ENCODE measurements around the gene STK10. TPM values are rescaled to one million over a fixed set of nuclear protein-coding genes. Genes with fewer than 3 reads are reported as not detected.
A peak's percentile ranks its signal among the peaks of the same experiment; 100 is the strongest.
"Not testable (repeated sequence)": the region's sequence is repeated elsewhere in the genome, so short reads cannot be mapped to it uniquely, and the experiment has no call there.

The STK10 gene
- total RNA-seq, 2 donors from 2014 or later, result 403 to 408 TPM

DNA sequence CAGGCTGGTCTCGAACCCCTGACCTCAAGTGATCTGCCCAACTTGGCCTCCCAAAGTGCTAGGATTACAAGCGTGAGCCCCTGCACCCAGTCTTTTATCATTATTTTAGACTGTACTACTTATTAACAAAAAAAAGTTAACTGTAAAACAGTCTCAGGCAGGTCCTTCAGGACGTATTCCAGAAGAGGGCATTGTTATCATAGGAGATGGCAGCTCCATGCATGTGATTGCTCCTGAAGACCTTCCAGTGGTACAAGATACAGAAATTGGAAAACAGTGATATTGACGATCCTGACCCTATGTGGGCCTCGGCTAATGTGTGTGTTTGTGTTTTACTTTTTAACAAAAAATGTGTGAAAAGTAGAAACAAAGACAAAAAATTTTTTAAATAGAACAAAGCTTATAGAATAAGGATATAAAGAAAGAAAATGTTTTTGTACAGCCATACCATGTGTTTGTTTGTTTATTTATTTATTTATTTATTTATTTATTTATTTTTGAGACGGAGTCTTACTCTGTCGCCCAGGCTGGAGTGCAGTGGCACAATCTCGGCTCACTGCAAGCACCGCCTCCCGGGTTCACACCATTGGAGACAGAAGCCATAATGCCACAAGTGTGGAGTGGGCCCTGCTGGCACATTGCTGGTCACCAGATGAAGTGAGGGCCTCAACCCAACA, 167.8 kb downstream of the STK10 start:
- H3K27ac Mint-ChIP-seq; DNase-seq; H3K27me3 Mint-ChIP-seq; H3K4me3 Mint-ChIP-seq; H3K4me1 Mint-ChIP-seq; H3K9me3 ChIP-seq (ENCODE audit: control insufficient read depth, low read length, poor library complexity, severe bottlenecking); ATAC-seq; H3K36me3 Mint-ChIP-seq (ENCODE audit: low read depth): not testable (repeated sequence)

DNA sequence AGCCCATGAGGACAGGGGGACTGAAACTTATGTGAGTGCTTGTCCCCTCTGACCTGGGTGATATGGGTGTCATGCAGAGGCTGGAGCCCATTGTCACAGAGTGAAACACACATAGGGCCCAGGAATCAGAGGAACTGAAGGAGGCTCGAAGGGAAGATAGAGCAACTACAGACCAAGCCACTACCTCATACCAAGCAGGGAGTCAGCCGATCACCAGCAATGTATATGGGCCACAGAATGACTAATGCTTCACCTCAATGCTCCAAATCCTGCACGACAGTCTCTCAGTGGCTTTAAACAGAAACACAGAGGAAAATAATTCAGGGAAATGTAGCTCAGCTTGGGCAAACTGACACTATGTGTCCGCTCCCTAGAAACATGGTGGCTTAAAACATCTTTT, 172.7 kb downstream of the STK10 start:
- no peak overlapping the region for H3K27ac Mint-ChIP-seq
- ATAC-seq, result no peak
- no peak for DNase-seq
- no peaks in the 10 kb centered on the region for H3K4me1 Mint-ChIP-seq
- no peaks in the 10 kb centered on the region for H3K27me3 Mint-ChIP-seq
- no peak overlapping the region for H3K4me3 Mint-ChIP-seq
- H3K36me3 Mint-ChIP-seq (ENCODE audit: low read depth), result peaks cover 2% of the 10 kb centered on the region
- no peaks in the 10 kb centered on the region for H3K9me3 ChIP-seq (ENCODE audit: control insufficient read depth, low read length, poor library complexity, severe bottlenecking)

DNA sequence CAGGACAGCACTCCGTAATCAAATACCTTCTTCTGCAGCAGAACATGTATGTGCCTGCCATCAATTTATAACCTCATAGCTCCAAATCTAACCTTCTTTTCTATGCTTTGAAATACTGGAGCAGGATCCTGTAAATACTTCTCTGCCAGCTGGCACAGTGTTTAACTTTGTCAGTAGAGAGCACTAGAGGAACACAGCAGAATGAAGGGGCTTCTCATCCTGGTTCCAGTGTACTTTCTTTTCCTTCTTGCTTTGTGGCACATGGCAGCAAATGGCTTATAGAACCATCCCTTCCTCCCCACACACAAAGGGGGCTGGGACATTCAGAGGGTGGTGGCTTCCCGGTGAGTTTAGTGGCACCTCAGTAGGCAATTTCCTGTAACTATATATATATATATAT, 177.7 kb downstream of the STK10 start:
- no peaks in the 10 kb centered on the region for H3K9me3 ChIP-seq (ENCODE audit: control insufficient read depth, low read length, poor library complexity, severe bottlenecking)
- ATAC-seq (no peak), DNase-seq (no peak)
- Mint-ChIP-seq H3K4me1 (peaks cover 16% of the 10 kb centered on the region), H3K4me3 (no peak overlapping the region), H3K27ac (no peak overlapping the region), H3K27me3 (no peaks in the 10 kb centered on the region), H3K36me3 (ENCODE audit: low read depth) (peaks cover 3% of the 10 kb centered on the region)

DNA sequence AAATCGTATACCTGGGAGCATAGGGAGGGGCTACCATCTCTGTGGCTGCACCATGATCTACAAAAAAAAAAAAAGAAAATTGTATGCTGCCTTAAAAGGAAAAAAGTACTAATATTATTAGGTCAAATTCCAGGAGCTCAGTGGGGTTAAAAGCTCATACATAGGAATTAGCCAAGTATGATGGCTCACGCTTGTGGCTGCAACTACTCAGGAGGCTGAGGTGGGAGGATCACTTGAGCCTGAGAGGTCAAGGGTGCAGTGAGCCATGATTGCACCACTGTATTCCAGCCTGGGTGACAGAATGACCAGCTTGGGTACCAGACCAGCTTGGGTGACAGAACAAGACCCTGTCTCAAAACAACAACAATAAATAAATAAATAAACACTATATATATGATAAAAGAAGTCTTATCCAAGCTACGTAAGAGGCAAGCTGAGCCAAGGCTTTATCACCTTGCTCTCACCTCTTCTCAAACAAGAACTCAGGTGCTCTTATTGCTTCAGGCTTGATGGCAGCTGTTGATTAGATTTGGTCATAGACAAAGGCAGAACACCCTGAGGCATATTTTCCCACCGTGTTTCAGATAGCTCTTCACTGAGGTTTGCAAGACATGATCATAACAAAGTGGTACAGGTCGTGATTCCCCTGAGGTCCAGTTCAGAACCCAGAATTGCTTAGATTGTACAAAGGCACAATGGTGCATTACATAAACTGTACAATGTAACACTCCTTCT, 178.3 kb downstream of the STK10 start:
- Mint-ChIP-seq H3K4me1 (peaks cover 22% of the 10 kb centered on the region), H3K36me3 (ENCODE audit: low read depth) (peaks cover 3% of the 10 kb centered on the region), H3K4me3 (no peak overlapping the region), H3K27me3 (no peaks in the 10 kb centered on the region), H3K27ac (no peak overlapping the region)
- ATAC-seq (no peak), DNase-seq (no peak)
- H3K9me3 ChIP-seq (ENCODE audit: control insufficient read depth, low read length, poor library complexity, severe bottlenecking), result no peaks in the 10 kb centered on the region

DNA sequence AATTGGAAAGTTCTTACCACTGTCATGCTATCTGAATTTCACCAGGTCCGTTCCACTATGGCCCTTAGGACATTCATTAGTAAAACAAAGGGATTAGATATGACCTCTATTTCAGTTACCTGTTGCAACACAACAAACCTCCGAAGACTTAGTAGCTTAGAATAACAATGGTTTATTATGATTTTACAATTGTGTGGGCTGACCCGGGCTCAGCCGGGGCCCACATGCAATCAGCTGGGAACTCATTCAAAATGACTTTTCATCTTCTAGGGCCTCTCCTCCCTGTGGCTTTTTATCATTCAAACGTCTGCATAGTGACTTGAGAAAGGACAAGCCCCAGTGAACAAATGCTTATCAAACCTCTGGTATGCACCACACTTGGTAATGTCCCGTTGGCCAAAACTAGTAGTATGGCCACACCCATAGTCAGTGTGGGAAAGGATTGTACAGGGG, 179.3 kb downstream of the STK10 start:
- no peak overlapping the region for H3K27ac Mint-ChIP-seq
- DNase-seq (no peak), ATAC-seq (no peak)
- H3K4me3 Mint-ChIP-seq, result no peak overlapping the region
- H3K4me1 Mint-ChIP-seq, result peaks cover 24% of the 10 kb centered on the region
- no peaks in the 10 kb centered on the region for H3K27me3 Mint-ChIP-seq
- H3K9me3 ChIP-seq (ENCODE audit: control insufficient read depth, low read length, poor library complexity, severe bottlenecking), result no peaks in the 10 kb centered on the region
- H3K36me3 Mint-ChIP-seq (ENCODE audit: low read depth), result peaks cover 3% of the 10 kb centered on the region

DNA sequence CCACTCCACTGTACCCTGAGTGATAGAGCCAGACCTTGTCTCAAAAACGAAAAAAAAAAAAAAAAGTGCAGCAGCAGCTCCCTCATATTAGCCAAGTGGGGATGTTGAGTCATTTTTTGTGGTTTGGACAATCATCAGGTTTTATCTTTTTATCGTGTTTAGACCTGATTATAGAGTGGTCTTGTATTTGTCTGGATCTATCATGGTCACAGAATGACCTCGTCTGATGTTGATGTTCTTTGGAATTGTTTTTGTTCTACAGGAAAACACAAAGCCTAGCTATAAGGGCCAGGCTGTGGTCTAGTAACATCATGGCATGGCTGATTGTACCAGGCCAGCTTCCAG, 179.9 kb downstream of the STK10 start:
- Mint-ChIP-seq H3K27me3 (no peaks in the 10 kb centered on the region), H3K4me3 (peak overlapping the region; percentile 98), H3K4me1 (peaks cover 29% of the 10 kb centered on the region), H3K36me3 (ENCODE audit: low read depth) (peaks cover 3% of the 10 kb centered on the region), H3K27ac (no peak overlapping the region)
- no peaks in the 10 kb centered on the region for H3K9me3 ChIP-seq (ENCODE audit: control insufficient read depth, low read length, poor library complexity, severe bottlenecking)
- ATAC-seq, result no peak
- no peak for DNase-seq

DNA sequence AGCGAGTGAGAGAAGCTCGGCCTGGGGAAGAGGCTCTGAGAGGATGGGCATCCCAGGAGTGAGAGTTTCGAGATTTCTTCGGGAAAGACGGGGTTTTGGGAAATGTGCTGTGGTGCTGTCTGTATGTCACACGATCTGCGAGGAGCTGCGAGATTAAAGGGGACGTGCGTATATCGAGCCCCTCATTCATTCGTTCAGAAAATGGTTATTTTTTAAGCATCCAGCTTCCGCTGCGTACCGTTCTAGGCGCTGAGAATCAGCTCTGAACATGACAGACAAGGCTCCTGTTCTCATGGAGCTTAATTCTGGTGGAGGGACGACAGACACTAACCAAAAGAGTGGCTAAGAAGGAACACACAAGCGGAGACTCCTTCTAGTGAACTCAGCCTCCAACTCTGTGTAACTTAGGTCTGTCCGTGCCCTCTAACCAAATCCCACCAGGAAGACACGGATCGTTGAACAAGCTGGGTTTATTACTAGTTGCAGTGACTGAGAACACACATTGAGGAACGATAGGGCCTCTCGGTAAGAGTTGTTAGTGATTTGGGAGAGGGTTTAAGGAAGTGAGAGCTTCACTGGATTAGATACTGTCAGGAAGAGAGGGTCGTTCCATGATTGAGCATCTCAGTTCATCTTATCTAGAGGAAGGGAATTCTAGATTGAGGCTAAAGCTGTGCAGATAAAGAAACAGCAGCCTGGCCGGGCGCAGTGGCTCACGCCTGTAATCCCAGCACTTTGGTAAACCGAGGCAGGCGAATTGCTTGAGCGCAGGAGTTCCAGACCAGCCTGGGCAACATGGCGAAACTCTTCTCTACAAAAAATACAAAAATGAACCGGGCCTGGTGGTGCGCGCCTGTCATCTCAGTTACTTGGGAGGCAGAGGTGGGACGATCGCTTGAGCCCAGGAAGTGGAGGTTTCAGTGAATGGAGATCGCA, 180.6 kb downstream of the STK10 start:
- Mint-ChIP-seq H3K27ac (peak overlapping the region; percentile 99), H3K4me3 (peak overlapping the region; percentile 98), H3K4me1 (peaks cover 29% of the 10 kb centered on the region), H3K27me3 (no peaks in the 10 kb centered on the region), H3K36me3 (ENCODE audit: low read depth) (peaks cover 3% of the 10 kb centered on the region)
- no peaks in the 10 kb centered on the region for H3K9me3 ChIP-seq (ENCODE audit: control insufficient read depth, low read length, poor library complexity, severe bottlenecking)
- ATAC-seq (peak; percentile 1), DNase-seq (no peak)

DNA sequence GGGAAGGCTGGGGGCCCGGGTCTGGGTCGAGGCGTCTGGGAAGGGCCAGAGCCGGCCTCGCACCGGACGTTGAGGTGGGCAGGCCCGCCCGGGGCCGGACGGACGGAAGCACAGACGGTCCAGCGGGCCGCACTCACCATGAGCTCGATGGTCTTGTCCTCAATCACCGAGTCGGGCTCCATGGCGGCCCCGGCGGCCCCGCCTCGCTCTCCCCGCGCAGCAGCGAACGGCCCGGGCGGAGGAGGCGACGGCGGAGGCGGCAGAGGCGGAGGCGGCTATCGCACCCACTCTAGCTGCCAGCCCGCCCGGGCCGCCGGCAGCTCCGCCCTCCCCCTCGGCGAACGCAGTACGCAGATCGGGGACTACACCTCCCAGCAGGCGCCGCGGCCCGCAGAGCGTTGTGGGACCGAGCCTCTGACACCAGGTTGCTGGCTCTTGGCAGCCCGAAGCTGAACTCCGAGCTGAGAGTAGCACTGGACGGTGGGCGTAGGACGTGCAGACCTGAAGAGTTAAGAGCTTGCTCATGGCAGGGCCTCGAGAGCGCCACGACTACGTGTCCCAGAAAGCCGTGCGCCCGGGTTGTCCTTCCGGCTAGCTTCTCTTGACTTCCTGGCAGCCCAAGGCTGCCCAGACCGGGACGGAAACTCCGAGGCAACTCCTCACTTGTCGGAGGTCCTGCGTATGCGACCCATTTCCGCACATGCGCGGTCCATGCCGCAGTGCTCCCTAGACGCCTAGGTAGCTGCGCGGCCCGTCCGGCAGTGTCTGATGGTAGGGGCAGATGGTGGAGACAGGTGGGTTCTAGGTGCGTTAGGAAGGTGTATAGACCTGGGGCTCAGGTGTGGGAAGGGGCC, 181.5 kb downstream of the STK10 start, which contains the start of gene FBXW11:
FBXW11 (minus strand) TSS at position 318 of the 854 bp plus-strand sequence; CDS start at position 182, 136 bp downstream.
- ATAC-seq (peak; percentile 91), DNase-seq (peak; percentile 86 to 90 (median 90))
- Mint-ChIP-seq H3K27ac (peak within 1 kb of the TSS; percentile 99), H3K27me3 (no peaks in the 10 kb centered on the region), H3K4me3 (peak within 1 kb of the TSS; percentile 98), H3K4me1 (peaks cover 38% of the 10 kb centered on the region), H3K36me3 (ENCODE audit: low read depth) (peaks cover 3% of the 10 kb centered on the region)
- H3K9me3 ChIP-seq (ENCODE audit: control insufficient read depth, low read length, poor library complexity, severe bottlenecking), result no peaks in the 10 kb centered on the region

DNA sequence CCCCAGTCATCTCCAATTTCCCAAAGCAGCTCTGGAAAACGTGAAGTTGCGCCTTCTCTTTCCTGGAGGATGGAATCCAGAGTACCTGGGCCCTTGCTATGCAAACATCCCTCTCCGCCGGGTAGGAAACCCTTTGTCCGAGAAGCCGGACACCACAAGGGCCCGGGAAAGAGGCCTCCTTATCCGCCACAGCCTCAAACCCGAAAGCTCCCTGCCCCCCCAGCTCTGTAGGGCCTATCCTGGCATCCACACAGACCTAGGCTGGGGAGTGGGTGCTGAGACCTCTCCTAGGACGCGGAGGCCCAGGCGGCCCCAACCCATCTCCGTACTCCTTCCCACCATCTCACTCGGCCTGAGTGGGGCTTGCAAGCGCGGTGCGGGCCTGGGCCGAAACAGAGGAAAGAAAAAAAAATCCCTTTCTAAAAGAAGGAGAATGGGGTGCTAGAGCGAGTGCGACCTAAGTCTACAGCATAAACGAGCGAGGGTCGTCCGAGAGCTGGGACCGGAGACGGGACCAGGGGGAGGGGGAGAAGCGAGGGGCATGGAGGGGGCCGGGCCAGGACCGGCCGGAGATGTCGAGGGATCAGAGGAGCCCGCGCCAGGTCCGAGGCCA, 182.2 kb downstream of the STK10 start:
- Mint-ChIP-seq H3K36me3 (ENCODE audit: low read depth) (peaks cover 3% of the 10 kb centered on the region), H3K4me3 (peak overlapping the region; percentile 98), H3K27ac (peak overlapping the region; percentile 99), H3K4me1 (peaks cover 45% of the 10 kb centered on the region), H3K27me3 (no peaks in the 10 kb centered on the region)
- peak in 2 of 3 donors; percentile 5 to 13 for DNase-seq
- H3K9me3 ChIP-seq (ENCODE audit: control insufficient read depth, low read length, poor library complexity, severe bottlenecking), result no peaks in the 10 kb centered on the region
- no peak for ATAC-seq

DNA sequence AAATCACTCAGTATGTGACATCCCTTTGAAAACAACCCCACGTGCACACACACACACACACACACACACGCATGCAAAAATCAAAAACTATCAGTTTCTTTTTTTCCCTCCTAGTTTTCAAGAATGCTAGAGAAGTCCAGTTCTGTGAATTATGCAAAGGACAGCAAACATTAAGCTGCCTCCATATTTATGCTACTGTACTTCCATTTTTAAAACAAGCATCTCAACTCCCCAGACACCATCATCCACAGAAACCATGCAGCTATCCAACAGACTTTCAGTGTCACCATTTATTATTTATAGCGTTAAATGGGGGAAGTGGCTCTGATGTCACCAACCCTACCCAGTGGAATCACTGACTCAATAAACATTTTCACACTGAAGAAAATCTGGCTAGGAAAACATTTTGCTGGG, 183.2 kb downstream of the STK10 start:
- H3K4me3 Mint-ChIP-seq, result peak overlapping the region; percentile 98
- peaks cover 52% of the 10 kb centered on the region for H3K4me1 Mint-ChIP-seq
- no peaks in the 10 kb centered on the region for H3K27me3 Mint-ChIP-seq
- H3K9me3 ChIP-seq (ENCODE audit: control insufficient read depth, low read length, poor library complexity, severe bottlenecking), result no peaks in the 10 kb centered on the region
- peaks cover 3% of the 10 kb centered on the region for H3K36me3 Mint-ChIP-seq (ENCODE audit: low read depth)
- DNase-seq, result no peak
- H3K27ac Mint-ChIP-seq, result peak overlapping the region; percentile 99
- ATAC-seq, result no peak

DNA sequence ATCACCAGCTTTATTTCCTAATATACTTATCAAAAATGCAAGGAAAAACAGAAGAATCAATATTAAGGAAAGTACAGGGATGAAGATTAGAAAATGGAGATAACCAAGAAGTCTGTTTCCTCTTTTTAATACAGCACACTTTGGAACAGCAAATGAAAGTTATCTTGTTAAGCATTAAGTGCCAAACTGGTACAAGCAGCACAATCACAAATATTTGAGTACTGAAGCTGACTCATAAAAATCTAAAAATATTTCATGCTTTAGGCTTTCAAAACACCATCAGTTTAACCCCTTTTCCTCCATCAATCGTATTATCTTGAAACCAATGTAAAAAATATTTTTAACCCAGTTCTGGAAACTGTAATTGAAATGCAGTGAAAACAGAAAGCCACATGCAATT, 184.3 kb downstream of the STK10 start:
- Mint-ChIP-seq H3K4me3 (no peak overlapping the region), H3K27me3 (no peaks in the 10 kb centered on the region), H3K36me3 (ENCODE audit: low read depth) (peaks cover 3% of the 10 kb centered on the region), H3K27ac (no peak overlapping the region), H3K4me1 (peaks cover 55% of the 10 kb centered on the region)
- DNase-seq, result no peak
- no peak for ATAC-seq
- no peaks in the 10 kb centered on the region for H3K9me3 ChIP-seq (ENCODE audit: control insufficient read depth, low read length, poor library complexity, severe bottlenecking)

DNA sequence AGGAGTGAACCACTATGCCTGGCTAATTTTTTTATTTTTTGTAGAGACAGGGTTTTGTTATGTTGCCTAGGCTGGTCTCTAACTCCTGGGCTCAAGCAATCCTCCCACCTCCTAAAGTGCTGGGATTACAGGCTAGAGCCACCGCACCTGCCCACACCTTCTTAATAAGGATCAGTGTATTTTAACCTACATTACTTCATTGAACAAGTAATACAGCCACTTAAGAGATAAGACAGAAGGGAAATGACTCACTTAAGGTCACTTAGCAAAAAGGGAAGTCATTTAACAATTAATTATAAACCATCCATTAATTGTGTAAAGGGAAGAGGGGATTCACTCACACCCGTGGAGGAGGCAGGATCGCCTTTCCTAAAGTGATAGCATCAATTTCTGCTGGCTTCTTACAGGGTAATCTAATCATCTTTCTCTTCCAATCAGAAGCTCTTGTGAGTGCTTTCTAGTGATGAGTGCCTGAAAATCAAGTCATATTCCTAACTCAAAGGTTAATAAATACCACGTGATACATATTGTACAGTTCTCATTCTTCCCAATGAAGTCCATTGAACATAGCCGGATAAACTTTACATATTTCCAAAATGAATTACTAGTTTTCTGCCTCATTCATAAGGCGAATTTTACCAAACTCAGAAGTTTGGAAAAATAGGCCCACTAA, 185.0 kb downstream of the STK10 start:
- Mint-ChIP-seq H3K36me3 (ENCODE audit: low read depth) (peaks cover 3% of the 10 kb centered on the region), H3K27me3 (no peaks in the 10 kb centered on the region), H3K4me1 (peaks cover 55% of the 10 kb centered on the region), H3K4me3 (peak overlapping the region; percentile 45), H3K27ac (no peak overlapping the region)
- DNase-seq, result no peak
- H3K9me3 ChIP-seq (ENCODE audit: control insufficient read depth, low read length, poor library complexity, severe bottlenecking), result no peaks in the 10 kb centered on the region
- no peak for ATAC-seq

All from T-helper 17 cell (primary cell).